GM10248 (cell line): ENCODE measurements around the gene DPH2.

Experiments used
- CTCF ChIA-PET: fragments of 300-600 bp; sonication (Branson Sonifier 250); formaldehyde crosslinking; extraction: SDS; loops from one replicate; lab custom pipeline; 2021; ENCODE audit warnings: antibody characterized with exemption; lab: Yijun Ruan, JAX
- POLR2A ChIA-PET: fragments of 350-650 bp; sonication (Branson Sonifier 250); formaldehyde crosslinking; extraction: SDS; loops from one replicate; lab custom pipeline; 2020; ENCODE audit warnings: antibody characterized with exemption; lab: Yijun Ruan, JAX
- DNase-seq: peaks from one replicate; pipeline ENCODE4 v3.0.0; 2012; ENCODE audit errors: extremely low spot score
- TF ChIP-seq, protein P1 (sequence below): IDR thresholded peaks from 2 replicates; pipeline ENCODE4 v1.5.1; 2012; ENCODE audit warnings: mild to moderate bottlenecking, low read depth; ENCODE audit errors: extremely low read depth, missing control alignments, control extremely low read depth

DPH2 gene

DNA sequence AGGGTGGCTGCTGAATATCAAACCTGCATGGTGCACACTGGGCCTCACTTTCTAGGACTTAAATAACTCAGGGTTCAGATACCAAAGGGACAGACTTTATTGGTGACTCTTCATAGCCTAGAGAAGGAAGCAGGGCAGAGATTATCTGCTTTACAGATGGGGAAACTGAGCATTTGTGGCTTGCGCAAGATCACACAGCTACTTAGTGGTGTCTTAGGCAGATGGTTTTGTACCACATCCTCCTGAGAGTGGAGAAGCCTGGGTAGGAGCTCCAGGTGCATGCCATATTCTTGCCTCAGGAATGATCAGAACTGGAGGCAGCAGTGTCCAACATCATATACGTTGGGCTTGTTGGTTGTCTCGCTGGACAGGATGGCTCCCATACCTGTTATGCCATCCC is 6.8 kb upstream of the DPH2 start:
- TF ChIP-seq, protein P1, sequence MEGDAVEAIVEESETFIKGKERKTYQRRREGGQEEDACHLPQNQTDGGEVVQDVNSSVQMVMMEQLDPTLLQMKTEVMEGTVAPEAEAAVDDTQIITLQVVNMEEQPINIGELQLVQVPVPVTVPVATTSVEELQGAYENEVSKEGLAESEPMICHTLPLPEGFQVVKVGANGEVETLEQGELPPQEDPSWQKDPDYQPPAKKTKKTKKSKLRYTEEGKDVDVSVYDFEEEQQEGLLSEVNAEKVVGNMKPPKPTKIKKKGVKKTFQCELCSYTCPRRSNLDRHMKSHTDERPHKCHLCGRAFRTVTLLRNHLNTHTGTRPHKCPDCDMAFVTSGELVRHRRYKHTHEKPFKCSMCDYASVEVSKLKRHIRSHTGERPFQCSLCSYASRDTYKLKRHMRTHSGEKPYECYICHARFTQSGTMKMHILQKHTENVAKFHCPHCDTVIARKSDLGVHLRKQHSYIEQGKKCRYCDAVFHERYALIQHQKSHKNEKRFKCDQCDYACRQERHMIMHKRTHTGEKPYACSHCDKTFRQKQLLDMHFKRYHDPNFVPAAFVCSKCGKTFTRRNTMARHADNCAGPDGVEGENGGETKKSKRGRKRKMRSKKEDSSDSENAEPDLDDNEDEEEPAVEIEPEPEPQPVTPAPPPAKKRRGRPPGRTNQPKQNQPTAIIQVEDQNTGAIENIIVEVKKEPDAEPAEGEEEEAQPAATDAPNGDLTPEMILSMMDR, result no peak
- no peak for DNase-seq
- POLR2A ChIA-PET, result no interaction called here
- CTCF ChIA-PET, result interaction anchor here (1.9 to 2.2 kb wide), 2 partner anchors 9 to 17 kb away, joined by 10 to 12 read pairs; partner anchors contain the start of gene IPO13

DNA sequence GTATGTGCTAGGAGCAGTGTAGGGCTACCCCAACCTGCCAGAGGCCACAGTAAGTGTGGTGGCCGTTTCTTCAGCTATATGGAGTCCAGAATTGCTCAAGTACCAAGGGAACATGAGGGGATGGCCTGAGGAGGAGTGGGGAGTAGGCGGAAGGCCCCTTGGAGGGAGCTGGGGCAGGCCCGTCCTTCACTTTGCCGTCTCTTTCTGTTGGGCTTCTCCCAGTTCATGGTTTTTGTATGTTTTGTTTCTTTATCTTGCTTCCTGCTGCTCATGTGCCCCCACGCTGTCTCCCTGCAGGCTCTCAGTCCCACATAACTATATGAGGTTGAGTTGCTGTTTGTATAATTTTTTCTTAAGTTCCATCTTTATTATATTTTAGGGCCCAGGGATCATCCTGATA is 5.9 kb upstream of the DPH2 start:
- TF ChIP-seq, protein P1, result no peak
- CTCF ChIA-PET, result interaction anchor here (1.0 to 2.2 kb wide), 4 partner anchors 9 to 17 kb away, joined by 3 to 12 read pairs (median 7); partner anchors contain the start of gene IPO13
- POLR2A ChIA-PET, result interaction anchor here (0.8 kb wide), 1 partner anchor 14 kb away, joined by 4 read pairs; no protein-coding TSS in a partner anchor
- DNase-seq, result no peak

DNA sequence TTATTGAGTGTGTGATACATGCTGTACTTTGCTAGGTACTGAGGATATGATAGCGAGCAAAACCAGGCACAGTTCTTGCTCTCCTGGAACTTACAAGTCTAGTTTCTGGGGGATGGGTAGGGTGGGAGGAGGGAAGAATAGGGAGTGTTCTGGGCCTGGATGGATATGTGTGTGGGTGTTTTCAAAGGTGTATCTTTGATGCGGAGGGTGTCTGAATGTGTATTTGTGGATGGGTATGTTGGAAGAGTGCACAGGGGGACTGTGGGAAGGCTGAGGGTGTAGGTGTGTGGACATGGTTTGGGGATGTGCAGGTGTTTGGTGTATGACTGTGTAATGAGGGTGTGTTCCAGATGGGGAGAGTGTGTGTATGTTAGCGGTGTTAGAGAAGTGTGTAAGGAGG is 4.5 kb upstream of the DPH2 start:
- CTCF ChIA-PET, result interaction anchor here (1.2 kb wide), 1 partner anchor 12 kb away, joined by 3 read pairs; no protein-coding TSS in a partner anchor

DNA sequence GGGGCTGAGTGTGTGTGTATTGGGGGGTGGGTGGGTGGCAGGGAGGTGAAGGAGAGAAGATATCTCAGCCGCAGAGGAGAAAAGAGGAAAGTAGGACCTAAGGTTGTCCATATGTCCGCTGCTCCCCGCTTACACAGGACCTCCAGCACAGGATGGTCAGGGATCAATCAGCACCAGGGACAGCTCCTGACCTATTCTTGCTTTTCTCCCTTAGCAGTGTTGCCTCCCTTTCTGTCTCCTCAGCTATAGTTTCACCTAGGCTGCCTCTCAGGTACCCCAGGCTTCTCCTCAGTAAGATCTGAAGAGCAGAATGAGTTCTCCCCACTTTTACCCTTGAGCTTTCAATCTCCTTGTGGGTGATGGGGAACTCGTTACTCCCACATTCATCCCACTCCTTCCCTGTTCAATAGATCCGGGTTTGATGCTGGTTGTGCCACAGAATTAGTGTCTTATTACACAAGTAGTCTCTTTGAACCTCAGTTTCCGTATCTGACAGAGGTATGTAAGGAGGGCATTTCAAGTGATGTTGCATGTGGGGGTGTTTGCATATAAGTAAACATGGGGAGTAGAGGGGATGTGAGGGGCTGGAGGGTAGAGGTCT is 1.4 kb upstream of the DPH2 start:
- CTCF ChIA-PET, result interaction anchor here (1.5 to 4.9 kb wide), 5 partner anchors 10 to 34 kb away, joined by 3 to 21 read pairs (median 9); partner anchors contain the start of genes ARTN and IPO13
- POLR2A ChIA-PET, result no interaction called here
- no peak for DNase-seq
- TF ChIP-seq, protein P1, result no peak

More for the DNA sequence above, 4.5 kb upstream of the DPH2 start:
- TF ChIP-seq, protein P1, result no peak
- POLR2A ChIA-PET, result no interaction called here
- no peak for DNase-seq

DNA sequence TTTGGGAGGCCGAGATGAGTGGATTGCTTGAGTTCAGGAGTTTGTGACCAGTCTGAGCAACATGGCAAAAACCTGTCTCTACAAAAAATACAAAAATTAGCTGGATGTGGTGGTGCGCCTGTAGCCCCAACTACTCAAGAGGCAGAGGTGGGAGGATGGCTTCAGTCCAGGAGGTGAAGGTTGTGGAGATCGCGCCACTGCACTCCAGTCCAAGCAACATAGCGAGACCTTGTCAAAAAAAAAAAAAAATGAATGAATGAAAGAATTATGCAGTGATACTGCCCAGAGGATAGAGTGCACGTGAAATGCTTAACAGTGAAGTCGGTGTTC is 429 bp upstream of the DPH2 start:
- DNase-seq, result no peak
- POLR2A ChIA-PET, result no interaction called here
- CTCF ChIA-PET, result interaction anchor here (0.7 to 4.9 kb wide), 3 partner anchors 25 to 206 kb away, joined by 3 to 21 read pairs (median 9); partner anchors contain the start of gene ARTN
- TF ChIP-seq, protein P1, result no peak

DNA sequence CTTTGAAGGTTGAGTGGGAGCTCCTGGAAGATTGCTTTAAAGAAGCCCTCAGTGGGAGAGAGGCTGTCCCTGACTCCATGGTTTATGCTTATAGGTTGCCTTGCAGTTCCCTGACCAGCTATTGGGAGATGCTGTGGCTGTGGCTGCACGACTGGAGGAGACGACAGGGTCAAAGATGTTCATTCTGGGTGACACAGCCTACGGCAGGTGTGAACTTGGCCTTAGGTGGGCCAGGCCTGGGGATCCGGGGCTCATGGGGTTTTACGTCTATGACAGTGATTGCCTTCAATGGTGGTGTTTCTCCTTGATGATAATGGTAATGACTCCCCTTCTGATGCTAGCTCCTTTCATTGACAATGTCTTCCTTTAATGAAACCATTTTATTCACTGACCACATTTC is 692 bp downstream of the DPH2 start:
- CTCF ChIA-PET, result interaction anchor here (0.7 to 4.9 kb wide), 4 partner anchors 20 to 207 kb away, joined by 3 to 21 read pairs (median 6); partner anchors contain the start of gene ARTN
- TF ChIP-seq, protein P1, result no peak
- DNase-seq, result no peak
- POLR2A ChIA-PET, result interaction anchor here (0.8 kb wide), 1 partner anchor 320 kb away, joined by 3 read pairs; the partner anchor contains the start of gene KDM4A
